Stomach smooth muscle (tissue), 2 donors: Measurements from ENCODE around the gene MYORG.
"Not testable (repeated sequence)": the region's sequence is repeated elsewhere in the genome, so short reads cannot be mapped to it uniquely, and the experiment has no call there.

Experiments
- H3K27ac ChIP-seq: one replicate; pipeline ENCODE4 v1.7.0; 2013; ENCODE audit warnings: mild to moderate bottlenecking, low read length, inconsistent platforms
- H3K27me3 ChIP-seq, 2 donors: one replicate each; pipeline ENCODE4 v1.7.0; 2013; ENCODE audit warnings: low read length in 2 of 2; ENCODE audit not compliant: insufficient read depth in 2 of 2, control insufficient read depth in 1 of 2
- H3K36me3 ChIP-seq, 2 donors: one replicate each; pipeline ENCODE4 v1.7.0; 2013; ENCODE audit warnings: low read length in 2 of 2; ENCODE audit not compliant: control insufficient read depth in 2 of 2, insufficient read depth in 2 of 2
- H3K4me1 ChIP-seq: one replicate; pipeline ENCODE4 v1.7.0; 2013; ENCODE audit warnings: low read length; ENCODE audit not compliant: control insufficient read depth, insufficient read depth
- H3K4me3 ChIP-seq, 2 donors: one replicate each; pipeline ENCODE4 v1.7.0; 2013; ENCODE audit warnings: low read length in 2 of 2
- H3K9ac ChIP-seq, 2 donors: one replicate each; pipeline ENCODE4 v1.7.0; 2013; ENCODE audit warnings: low read length in 2 of 2, mild to moderate bottlenecking in 1 of 2
- H3K9me3 ChIP-seq, 2 donors: one replicate each; pipeline ENCODE4 v1.7.0; 2013; ENCODE audit warnings: low read length in 2 of 2; ENCODE audit not compliant: control insufficient read depth in 2 of 2
- donor health status: healthy.
- donor health status: Pancreatic carcinoma.

Gene MYORG

GRCh38 chr9:34366365-34366764 lies 10.3 kb downstream of the MYORG start:
- Histone ChIP-seq H3K27me3 (no peaks in the 10 kb centered on the region), H3K4me1 (peaks cover 14% of the 10 kb centered on the region), H3K9ac (no peak overlapping the region), H3K4me3 (no peak overlapping the region), H3K27ac (no peak overlapping the region), H3K9me3 (no peaks in the 10 kb centered on the region), H3K36me3 (peaks cover 14 to 28% of the 10 kb centered on the region in 2 donors)

- Histone ChIP-seq H3K36me3 (peaks cover 8 to 17% of the 10 kb centered on the region in 2 donors), H3K9me3 (no peaks in the 10 kb centered on the region), H3K9ac (no peak overlapping the region), H3K27ac (no peak overlapping the region), H3K4me3 (no peak overlapping the region), H3K4me1 (peaks cover 14% of the 10 kb centered on the region), H3K27me3 (no peaks in the 10 kb centered on the region)
Measured at GRCh38 chr9:34365282-34365681, 11.4 kb downstream of the MYORG start.

GRCh38 chr9:34363619-34364351 lies 12.9 kb downstream of the MYORG start:
- Histone ChIP-seq H3K4me3 (no peak overlapping the region), H3K4me1 (peaks cover 9% of the 10 kb centered on the region), H3K27me3 (no peaks in the 10 kb centered on the region), H3K9me3 (no peaks in the 10 kb centered on the region), H3K9ac (no peak overlapping the region), H3K27ac (peak overlapping the region; percentile 11), H3K36me3 (peaks cover 0 to 8% of the 10 kb centered on the region in 2 donors)

GRCh38 chr9:34362614-34363214 lies 14.0 kb downstream of the MYORG start:
- H3K36me3 ChIP-seq = peaks cover 0 to 6% of the 10 kb centered on the region in 2 donors
- H3K4me1 ChIP-seq = peaks cover 9% of the 10 kb centered on the region
- no peak overlapping the region for H3K9ac ChIP-seq
- H3K27ac ChIP-seq = no peak overlapping the region
- no peak overlapping the region for H3K4me3 ChIP-seq
- no peaks in the 10 kb centered on the region for H3K27me3 ChIP-seq
- no peaks in the 10 kb centered on the region for H3K9me3 ChIP-seq

- H3K27me3 ChIP-seq, H3K9me3 ChIP-seq, H3K27ac ChIP-seq, H3K36me3 ChIP-seq, H3K4me3 ChIP-seq, H3K9ac ChIP-seq, H3K4me1 ChIP-seq: not testable (repeated sequence)
Measured at GRCh38 chr9:34352957-34353356, 23.7 kb downstream of the MYORG start.

GRCh38 chr9:34352122-34352652 lies 24.5 kb downstream of the MYORG start:
- H3K4me1 ChIP-seq, H3K9ac ChIP-seq, H3K9me3 ChIP-seq, H3K36me3 ChIP-seq, H3K27ac ChIP-seq, H3K4me3 ChIP-seq, H3K27me3 ChIP-seq: not testable (repeated sequence)

- Histone ChIP-seq H3K4me3 (no peak overlapping the region), H3K36me3 (no peaks in the 10 kb centered on the region), H3K9me3 (no peaks in the 10 kb centered on the region), H3K27ac (no peak overlapping the region), H3K9ac (no peak overlapping the region), H3K4me1 (peaks cover 22% of the 10 kb centered on the region), H3K27me3 (no peaks in the 10 kb centered on the region)
Measured at GRCh38 chr9:34349324-34349723, 27.4 kb downstream of the MYORG start.

GRCh38 chr9:34347800-34348158 lies 28.9 kb downstream of the MYORG start:
- Histone ChIP-seq H3K9me3 (no peaks in the 10 kb centered on the region), H3K36me3 (no peaks in the 10 kb centered on the region), H3K27ac (peak overlapping the region; percentile 89)

GRCh38 chr9:34346873-34347799 lies 29.6 kb downstream of the MYORG start:
- H3K27ac ChIP-seq = peak overlapping the region; percentile 89
- H3K9me3 ChIP-seq = no peaks in the 10 kb centered on the region
- no peak overlapping the region for H3K4me3 ChIP-seq
- H3K27me3 ChIP-seq = no peaks in the 10 kb centered on the region
- H3K36me3 ChIP-seq = peaks cover 0 to 2% of the 10 kb centered on the region in 2 donors
- peaks cover 42% of the 10 kb centered on the region for H3K4me1 ChIP-seq
- no peak overlapping the region for H3K9ac ChIP-seq

More at GRCh38 chr9:34347800-34348158, 28.9 kb downstream of the MYORG start:
- Histone ChIP-seq H3K9ac (no peak overlapping the region), H3K4me3 (no peak overlapping the region), H3K27me3 (no peaks in the 10 kb centered on the region), H3K4me1 (peaks cover 36% of the 10 kb centered on the region)

GRCh38 chr9:34343605-34344004 lies 33.1 kb downstream of the MYORG start:
- Histone ChIP-seq H3K4me1 (peaks cover 64% of the 10 kb centered on the region), H3K27ac (peak overlapping the region; percentile 98), H3K9me3 (no peaks in the 10 kb centered on the region), H3K9ac (peak overlapping the region in 1 of 2 donors; percentile 62), H3K27me3 (no peaks in the 10 kb centered on the region), H3K4me3 (peak overlapping the region in 1 of 2 donors; percentile 35), H3K36me3 (peaks cover 7 to 10% of the 10 kb centered on the region in 2 donors)
